GM19238 (cell line): ENCODE results near the gene ACTA2.

Source experiments
- DNase-seq: peaks from one replicate; pipeline ENCODE4 v3.0.0; 2011; ENCODE audit warnings: low spot score; ENCODE audit not compliant: insufficient read length

The ACTA2 gene

DNA sequence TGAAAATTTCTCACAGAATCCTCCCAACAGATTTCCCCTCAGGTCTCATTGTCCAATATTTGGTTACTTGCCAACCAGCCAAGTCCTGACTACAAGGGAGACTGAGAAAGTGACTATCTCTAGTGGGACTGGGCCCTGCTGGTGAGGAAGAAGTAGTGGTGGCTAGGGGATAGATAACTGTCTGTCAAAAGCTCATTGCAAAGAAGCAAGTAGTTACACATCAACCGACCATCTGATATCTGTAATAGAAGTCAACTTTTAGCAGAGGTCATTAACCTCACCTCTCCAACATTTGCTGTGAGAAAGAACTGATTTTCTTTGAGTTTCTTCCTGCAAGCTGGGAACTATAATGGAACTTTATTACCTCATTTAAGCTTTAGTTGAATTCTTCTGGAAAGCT lies 57.3 kb downstream of the ACTA2 start:
- no peak for DNase-seq

GRCh38 chr10:88893611-88894010 lies 59.0 kb downstream of the ACTA2 start:
- DNase-seq, result no peak

DNA sequence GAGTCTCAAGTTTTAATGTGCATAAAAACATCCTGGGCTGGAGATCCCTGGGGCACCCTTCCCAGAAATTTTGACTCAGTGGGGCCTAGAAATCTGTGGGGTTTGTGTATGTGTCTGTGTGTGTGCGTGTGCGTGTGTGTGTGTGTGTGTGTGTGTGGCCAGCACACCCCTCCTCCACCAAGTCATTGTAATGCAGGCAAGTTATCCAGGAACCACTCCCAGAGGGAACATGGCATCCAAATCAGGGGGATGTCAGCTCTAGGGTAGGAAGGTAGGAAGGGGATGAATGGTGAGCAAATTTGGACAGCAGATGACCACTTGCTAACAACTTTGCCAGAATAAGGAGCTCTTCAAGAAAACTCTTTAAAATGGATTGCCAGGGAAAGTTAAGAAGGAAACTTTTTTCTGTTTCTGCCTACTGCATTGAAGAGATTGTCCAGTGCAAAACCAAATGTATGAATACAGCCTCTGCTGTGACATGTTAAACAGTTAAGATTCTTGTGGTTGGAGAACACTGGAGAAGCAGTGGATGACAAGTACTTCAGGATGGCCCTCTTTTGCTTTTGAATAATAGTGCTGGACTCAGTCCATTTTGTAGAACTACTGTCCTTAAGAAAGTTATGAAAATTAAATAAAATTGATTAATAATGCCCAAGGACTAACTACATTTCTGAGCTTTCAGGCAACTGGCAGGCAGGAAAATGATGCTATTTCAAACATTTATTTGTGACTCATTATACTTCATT lies 60.2 kb downstream of the ACTA2 start:
- DNase-seq, result no peak

GRCh38 chr10:88890681-88891381 lies 61.7 kb downstream of the ACTA2 start:
- no peak for DNase-seq

DNA sequence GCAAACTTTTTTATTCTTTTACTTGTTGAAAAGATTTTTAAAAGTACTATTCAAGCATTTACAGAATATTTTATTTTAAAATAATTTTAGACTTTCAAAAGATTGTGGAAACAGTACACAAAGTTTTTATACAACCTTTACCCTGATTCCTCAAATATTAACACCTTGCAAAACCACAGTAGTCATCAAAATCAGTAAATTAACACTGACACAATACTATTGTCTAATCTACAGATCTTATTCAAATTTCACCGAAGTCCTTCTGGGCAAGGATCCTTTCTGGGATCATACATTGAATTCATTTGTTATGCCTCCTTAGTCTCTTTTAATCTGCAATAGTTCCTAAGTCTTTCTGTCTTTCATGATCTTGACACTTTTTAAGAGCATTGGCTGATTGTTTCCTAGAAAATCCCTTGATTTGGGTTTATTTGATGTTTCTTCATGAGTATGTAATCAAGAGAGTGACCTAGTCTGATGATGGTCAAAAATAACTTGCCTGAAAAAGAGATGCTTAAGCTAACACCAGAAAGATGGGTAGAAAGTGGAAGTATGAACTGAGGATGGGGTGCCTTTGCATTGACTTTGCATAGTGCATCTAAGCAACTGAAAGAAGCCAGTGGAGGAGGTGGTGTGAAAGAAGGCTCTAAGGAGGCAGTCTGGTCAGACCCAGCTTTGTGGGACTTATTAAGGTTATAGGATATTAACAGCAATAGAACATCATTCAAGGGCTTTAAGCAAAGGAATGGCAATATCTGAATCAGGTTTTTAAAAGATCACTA lies 62.8 kb downstream of the ACTA2 start:
- DNase-seq, result no peak

DNA sequence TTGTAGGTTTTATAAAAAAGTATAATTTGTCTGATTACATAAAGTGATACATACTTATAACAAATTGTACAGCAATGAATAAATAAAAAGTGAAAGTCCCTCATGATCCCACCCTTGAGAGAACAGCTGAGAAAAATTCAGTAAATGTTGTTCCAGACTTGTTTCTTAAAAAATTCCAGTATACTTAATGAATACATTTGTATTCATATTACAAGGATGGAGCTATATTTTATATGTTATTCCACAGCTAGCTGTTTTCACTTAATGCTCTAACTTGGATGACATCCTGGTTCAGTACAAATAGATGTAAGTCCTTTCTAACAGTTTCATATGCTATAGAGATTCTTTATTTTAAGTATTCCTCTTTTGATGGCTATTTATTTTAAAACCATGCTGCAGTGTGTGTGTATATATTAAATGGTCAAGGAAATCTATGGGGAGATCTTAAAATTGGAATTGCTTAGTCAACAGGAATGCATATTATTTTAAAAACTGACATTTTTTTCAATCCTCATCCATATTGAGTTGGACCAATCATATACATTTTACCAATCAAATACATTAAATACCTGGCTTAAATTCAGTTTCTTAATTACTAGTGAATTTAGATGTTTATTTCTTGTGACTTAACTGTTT lies 63.6 kb downstream of the ACTA2 start:
- no peak for DNase-seq

GRCh38 chr10:88886557-88886956 lies 66.0 kb downstream of the ACTA2 start:
- DNase-seq, result no peak
